Iris pigment epithelial cell (primary cell): ENCODE results near the gene LAMP1.
"Not testable (repeated sequence)": the region's sequence is repeated elsewhere in the genome, so short reads cannot be mapped to it uniquely, and the experiment has no call there.

Source experiments
- DNase-seq: peaks from one replicate; pipeline ENCODE4 v3.0.0-alpha.2; 2011; ENCODE audit warnings: low read depth

The LAMP1 gene

DNA sequence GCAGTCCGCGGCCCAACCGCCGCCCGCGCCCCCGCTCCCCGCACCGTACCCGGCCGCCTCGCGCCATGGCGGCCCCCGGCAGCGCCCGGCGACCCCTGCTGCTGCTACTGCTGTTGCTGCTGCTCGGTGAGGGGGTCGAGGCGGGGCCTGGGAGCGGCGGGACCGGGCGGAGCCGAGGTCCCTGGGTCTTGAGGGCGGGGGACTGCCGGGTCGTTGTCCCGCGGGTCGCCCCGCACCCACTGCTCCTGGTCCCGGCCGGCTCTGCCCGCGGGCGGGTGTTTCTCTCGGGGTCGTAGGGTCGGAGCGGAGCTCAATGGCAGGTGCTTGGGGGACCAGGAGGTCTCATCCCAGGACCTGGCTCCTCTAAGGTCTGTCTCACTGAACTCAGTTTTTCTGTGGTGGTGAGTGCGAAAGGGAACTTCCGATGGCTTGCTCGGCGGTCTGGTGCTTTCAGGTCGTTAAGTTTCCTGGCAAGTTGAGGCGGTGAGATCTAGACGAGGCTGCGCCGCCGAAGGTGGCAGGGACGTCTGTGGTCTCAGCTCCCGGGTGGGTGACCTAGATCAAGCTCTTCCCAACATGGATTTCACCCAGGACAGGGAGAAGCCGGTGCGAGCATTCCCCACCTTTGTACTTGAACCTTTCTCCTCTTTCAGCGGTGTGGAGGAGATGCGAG is 467 bp downstream of the LAMP1 start:
- peak; percentile 49 for DNase-seq

DNA sequence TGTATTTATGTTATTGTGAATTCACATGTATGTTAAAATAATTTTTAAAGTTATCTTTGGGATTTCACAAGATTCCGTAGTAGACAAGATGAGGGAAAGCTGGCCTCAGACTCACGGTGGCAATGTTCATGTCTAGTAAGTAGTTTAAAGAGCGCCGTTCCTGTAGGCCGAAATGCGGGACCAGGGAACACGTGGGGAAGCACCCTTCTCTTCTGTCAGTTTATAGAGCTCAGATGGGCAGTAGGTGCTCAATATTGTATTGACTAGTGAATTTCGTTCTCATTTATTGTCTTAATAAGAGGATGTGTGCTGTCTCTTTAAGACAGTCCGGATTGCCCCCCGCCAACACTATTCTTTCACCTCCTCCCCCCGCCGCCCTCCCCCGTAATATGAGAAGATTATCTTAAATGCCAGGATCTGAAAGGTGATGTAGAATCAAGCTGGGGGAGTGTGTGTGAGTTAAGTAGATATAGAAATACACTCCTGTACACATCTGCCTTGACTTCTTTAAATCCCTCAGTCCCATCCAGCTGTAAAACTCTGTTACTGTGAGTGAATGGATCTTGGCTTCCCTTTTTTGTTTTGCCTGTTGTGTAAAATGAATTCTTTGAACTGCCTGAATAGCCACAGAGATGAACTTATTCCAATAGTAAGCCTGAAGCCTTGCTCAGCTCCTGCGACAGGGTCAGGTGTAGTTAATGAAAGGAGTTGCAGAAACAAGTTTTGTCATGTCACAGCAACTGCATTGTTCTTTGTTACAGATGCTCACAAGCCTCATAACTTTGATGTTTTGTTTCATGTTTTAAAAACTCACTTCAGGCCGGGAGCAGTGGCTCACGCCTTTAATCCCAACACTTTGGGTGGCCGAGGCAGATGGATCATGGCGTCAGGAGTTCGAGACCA is 1.3 kb downstream of the LAMP1 start:
- DNase-seq, result peak; percentile 23

DNA sequence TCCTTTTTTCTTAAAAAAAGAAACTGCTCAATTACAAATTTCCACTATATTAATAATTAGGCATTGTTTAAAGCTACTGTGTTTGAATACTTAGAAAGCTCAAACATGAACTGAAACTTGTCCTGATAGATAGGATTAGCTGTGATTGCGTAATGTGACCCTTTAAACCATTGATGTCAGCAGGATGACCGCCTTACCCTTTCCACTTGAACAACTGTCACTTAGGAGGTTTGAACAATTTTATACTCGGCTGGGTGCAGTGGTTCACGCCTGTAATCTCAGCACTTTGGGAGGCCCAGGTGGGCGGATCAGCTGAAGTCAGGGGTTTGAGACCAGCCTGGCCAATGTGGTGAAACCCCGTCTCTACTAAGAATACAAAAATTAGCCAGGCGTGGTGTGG is 2.9 kb downstream of the LAMP1 start:
- DNase-seq, result peak; percentile 21

DNA sequence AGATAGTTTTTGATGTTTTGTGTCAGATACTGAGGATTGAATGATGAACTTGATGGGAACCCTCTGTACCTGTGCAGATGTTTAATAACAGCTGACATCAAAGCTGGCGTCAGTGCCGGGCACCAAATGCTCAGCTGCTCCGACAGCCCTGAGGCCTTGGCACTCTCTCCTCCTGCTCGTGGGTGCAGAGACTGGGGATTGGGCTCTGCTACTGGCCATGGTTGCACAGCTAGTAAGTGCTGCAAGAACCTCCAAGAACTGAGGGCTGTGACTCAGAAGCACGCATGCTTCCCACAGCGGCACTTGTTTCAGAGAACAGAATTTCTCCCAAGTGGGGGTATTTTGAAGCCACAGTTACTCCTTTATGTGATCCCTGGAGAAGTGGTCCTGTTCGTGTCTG is 5.9 kb downstream of the LAMP1 start:
- DNase-seq, result no peak

DNA sequence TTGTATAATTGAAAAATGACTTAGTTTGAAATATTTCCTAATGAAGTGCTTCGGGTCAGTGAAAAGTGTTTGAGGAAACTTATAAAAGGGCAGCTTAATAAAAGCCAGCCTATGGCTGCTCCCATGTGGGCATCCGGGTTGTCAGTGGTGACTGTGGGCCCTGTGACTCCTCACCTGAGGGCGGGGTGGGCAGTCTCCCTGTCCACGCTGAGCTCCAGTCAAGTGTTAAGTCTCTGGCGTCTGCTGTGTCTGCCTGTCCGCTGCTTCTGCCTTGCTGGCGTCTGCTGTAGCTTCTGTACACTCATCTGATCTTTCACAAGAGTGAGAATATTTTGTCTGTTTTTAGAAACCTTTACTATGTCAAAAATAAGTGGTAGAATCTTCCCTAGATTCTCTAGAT is 7.1 kb downstream of the LAMP1 start:
- DNase-seq, result no peak

DNA sequence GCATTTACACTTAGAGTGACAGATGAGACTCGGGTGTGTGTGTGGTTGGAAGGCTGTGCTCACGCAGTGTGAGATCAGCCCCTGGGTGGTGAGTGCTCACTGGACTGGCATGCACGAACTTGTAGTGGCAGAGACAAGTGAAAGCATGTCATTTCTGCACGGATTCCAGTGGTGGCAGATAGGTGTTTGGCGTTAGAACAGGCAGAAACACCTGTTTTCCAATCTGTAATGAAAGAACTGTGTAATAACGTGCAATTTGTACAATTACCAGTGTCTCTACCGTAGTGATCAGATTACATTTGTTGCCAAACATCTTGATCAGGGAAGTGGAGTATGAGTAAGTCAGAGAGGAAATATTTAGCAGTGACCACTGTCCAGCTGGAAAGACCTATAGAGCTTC is 8.2 kb downstream of the LAMP1 start:
- peak; percentile 69 for DNase-seq

DNA sequence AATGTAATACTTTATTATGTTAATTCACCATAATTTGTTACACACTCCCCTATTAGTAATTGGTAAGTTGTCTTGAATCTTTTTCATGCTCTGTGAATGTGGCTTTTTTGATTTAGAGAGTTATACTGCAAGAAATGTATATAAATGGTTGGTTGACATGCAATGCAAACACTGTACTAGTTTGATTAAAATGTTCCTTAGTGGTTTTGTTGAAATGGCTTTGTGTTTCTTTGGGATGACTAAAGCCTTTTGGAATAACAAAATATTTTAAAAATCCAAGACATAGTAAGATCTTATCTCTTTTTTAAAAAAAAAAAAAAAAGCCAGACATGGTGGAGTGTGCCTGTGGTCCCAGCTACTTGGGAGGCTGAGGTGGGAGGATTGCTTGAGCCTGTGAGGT is 10.5 kb downstream of the LAMP1 start:
- no peak for DNase-seq

DNA sequence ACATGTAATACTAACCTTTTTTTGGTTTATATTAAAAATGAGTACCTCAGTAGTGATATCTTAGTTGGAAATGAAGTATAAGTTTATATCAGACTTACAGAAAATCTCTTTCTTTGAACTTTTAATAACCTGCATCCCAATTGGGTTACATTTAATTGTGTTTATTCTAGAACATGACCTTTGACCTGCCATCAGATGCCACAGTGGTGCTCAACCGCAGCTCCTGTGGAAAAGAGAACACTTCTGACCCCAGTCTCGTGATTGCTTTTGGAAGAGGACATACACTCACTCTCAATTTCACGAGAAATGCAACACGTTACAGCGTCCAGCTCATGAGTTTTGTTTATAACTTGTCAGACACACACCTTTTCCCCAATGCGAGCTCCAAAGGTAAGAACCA is 12.4 kb downstream of the LAMP1 start:
- no peak for DNase-seq

DNA sequence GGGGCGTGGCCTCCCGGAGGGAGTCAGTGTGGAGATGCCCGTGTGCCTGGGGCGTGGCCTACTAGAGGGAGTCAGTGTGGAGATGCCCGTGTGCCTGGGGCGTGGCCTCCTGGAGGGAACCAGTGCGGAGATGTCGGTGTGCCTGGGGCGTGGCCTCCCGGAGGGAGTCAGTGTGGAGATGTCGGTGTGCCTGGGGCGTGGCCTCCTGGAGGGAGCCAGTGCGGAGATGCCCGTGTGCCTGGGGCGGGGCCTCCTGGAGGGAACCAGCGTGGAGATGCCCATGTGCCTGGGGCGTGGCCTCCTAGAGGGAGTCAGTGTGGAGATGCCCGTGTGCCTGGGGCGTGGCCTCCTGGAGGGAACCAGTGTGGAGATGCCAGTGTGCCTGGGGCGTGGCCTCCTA is 17.1 kb downstream of the LAMP1 start:
- not testable (repeated sequence) for DNase-seq

DNA sequence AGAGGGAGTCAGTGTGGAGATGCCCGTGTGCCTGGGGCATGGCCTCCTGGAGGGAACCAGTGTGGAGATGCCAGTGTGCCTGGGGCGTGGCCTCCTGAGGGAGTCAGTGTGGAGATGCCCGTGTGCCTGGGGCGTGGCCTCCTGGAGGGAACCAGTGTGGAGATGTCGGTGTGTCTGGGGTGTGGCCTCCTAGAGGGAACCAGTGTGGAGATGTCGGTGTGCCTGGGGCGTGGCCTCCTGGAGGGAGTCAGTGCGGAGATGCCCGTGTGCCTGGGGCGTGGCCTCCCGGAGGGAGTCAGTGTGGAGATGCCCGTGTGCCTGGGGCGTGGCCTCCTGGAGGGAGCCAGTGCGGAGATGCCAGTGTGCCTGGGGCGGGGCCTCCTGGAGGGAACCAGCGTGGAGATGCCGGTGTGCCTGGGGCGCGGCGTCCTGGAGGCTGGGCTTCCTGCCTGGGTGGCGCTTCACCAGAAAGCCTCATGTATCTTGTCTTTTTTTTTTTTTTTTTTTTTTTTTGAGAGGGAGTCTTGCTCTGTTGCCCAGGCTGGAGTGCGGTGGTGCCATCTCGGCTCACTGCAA is 17.9 kb downstream of the LAMP1 start:
- not testable (repeated sequence) for DNase-seq

DNA sequence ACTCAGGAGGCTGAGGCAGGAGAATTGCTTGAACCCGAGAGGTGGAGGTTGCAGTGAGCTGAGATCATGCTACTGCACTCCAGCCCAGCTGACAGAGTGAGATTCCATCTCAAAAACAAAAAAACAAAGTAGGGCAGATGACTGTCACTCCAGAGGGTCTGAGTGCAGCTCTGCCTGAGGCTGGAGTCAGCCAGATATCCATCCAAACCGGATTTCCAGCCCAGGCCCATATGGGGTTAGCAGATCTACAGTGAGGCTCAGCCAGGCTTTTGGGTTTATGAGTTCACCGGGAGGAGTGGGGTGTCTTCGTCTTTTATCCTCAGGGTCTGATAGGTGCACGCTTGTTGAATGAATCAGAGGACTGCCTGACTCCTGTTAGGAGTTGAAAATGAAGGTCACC is 19.0 kb downstream of the LAMP1 start:
- DNase-seq, result no peak

DNA sequence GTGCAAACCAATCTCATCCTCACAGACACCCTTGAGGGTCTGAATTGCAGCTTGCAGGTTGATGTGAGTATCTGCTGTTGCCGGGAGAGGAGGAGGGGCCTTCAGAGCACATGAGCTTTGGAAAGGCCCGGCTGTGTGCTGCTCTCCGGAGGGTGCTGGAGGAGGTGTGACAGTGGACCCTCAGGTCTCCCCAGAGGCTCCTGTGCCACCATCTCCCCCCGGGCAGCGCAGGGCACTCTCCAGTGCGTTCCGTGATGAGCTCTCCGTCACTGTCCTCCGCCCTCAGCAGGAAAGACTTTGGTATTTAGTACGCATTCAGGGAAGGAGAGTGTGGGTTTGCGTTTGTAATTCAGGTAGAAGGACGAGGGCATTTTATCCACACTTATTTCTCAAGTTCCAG is 20.0 kb downstream of the LAMP1 start:
- no peak for DNase-seq

DNA sequence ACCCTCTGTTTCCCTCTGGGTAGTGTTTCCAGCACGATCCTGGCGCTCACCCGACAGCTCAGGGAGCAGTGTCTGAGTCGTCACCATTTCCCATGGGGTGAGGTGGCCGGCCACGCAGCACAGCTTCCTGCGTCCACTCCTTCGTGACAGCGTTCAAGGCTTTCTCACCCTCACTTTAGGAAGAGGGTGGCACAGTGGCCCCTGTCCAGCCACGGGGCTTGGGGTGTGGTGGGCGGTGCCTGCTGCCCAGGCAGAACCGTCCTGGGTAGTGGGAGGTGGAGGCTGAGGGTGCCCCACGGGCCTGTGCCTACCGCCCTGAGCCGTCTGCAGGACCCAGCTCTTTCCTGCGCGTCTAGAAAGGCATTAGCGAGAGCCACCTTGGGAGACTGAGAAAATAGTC is 21.9 kb downstream of the LAMP1 start:
- DNase-seq, result no peak

DNA sequence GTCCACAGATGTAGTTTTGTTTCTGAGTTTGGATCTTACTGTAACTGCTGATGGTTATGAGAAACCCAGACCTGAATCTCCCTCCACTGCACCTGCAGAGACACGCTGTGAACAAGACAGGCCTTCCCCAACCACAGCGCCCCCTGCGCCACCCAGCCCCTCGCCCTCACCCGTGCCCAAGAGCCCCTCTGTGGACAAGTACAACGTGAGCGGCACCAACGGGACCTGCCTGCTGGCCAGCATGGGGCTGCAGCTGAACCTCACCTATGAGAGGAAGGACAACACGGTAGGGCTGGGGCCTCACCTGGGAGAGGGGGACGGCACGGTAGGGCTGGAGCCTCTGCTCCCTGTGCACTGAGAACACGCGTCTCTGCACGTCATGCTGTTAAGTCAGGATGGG is 22.3 kb downstream of the LAMP1 start:
- DNase-seq, result no peak

DNA sequence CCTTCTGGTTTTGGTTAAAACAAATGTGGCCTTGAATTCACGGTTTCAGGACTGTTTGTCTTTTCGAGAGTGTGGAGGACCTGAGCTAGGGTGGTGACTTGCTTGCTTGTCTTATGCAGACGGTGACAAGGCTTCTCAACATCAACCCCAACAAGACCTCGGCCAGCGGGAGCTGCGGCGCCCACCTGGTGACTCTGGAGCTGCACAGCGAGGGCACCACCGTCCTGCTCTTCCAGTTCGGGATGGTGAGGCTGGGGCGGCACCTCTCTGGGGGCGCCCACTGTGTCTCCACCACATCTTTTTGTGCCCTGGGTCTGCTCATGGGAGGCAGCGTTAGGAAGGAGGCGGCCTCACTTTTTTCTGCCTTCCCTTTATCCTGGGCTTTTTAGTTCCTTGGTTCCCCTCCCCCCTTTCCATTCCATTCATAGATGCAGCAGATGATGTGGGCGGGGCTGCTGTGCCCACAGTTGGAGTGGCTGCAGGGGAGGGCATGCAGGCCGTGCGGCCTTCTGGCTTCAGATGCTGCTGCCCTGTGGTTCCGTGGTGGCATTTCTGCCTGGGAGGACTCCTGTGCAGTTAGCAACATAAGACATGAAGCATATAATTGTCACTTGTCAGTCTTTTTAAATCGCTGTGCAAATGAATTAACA is 23.3 kb downstream of the LAMP1 start:
- DNase-seq, result no peak

DNA sequence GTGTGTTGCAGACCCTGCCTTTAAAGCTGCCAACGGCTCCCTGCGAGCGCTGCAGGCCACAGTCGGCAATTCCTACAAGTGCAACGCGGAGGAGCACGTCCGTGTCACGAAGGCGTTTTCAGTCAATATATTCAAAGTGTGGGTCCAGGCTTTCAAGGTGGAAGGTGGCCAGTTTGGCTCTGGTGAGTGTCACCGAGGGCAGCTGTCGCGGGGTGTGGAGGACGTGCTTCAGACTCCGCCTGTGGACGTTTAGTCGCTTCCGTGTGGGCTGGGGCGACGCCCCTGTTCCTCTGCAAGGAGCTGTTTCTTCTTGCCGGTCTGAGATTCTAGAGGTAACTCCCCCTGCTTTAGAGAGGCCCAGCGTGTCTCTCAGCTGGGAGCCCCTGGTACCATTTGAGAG is 24.5 kb downstream of the LAMP1 start:
- DNase-seq, result no peak

DNA sequence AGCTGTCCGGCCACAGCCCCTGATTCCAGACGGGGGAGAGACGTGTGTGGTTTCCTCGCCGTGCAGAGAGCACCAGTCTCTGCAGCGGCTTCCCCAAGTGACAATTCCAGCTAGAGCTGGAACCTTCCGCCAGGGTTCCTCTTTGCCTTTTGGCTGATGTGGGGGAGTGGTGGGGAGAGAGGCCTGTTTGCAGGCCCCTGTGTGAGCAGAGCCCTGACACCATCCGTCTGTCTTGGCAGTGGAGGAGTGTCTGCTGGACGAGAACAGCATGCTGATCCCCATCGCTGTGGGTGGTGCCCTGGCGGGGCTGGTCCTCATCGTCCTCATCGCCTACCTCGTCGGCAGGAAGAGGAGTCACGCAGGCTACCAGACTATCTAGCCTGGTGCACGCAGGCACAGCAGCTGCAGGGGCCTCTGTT is 25.0 kb downstream of the LAMP1 start:
- no peak for DNase-seq

DNA sequence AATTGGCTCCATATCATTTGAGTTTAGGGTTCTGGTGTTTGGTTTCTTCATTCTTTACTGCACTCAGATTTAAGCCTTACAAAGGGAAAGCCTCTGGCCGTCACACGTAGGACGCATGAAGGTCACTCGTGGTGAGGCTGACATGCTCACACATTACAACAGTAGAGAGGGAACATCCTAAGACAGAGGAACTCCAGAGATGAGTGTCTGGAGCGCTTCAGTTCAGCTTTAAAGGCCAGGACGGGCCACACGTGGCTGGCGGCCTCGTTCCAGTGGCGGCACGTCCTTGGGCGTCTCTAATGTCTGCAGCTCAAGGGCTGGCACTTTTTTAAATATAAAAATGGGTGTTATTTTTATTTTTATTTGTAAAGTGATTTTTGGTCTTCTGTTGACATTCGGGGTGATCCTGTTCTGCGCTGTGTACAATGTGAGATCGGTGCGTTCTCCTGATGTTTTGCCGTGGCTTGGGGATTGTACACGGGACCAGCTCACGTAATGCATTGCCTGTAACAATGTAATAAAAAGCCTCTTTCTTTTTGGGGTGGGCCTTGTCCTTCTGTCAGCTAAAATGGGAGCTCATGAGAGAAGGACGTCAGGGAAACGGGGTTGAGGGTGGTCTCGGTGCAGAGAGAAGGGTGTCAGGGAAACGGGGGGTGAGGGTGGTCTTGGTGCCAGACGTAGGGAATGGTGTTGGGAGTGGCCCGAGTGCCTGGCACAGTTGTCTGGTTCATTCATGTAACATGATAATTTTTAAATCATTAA is 26.0 kb downstream of the LAMP1 start:
- no peak for DNase-seq

DNA sequence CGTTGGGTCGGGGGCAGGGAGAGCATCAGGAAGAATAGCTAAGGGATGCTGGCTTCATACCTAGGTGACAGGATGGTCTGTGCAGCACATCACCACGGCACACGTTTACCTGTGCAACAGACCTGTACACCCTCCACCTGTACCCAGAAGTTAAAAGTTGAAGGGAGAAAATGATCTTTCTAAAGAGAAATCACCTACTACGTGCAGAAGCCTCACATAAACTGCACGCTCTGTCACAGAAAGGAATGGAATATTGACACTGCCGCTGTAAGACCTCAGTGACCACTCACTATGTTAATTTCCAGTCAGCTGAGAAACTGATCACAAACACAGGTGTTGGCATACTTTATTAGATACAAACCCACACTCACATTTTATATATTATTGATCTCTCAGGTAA is 26.8 kb downstream of the LAMP1 start:
- no peak for DNase-seq

DNA sequence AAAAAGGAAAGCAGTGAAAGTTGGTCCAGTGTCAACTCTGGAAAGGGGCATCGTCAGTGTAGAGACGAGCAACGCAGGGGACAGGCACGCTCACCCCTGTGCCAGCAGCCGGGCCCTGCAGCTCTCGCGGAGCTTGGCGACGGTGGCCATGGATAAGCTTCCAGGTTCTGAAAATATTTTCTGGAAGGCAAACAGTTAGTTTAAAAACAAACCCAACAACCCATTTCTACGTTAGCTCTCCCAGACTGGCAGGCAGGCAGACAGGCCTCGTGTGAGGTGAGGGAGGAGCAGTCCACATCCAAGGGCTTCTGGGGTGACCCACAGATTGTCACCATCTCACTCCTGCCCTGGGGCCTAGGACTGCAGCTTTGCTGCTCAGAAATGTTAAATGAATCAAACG is 27.4 kb downstream of the LAMP1 start:
- DNase-seq, result no peak

DNA sequence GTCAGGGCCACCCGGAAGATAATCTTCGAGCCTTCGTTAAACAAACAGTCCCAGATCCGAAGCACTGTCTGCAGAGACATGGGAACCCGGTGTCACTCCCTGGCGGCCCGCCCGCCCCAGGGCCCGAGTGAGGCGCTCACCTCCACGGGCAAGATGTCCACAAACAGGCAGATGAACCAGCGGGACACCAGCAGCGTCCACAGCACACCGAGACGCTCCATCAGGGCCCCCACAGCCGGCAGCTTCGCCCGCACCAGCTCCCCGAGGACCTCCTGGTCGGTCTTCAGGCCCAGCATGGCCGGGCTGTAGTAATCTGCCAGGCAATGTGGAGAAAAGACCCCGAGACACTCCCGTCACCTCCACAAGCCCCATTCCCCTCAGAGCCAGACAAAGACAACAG is 28.7 kb downstream of the LAMP1 start:
- DNase-seq, result no peak

DNA sequence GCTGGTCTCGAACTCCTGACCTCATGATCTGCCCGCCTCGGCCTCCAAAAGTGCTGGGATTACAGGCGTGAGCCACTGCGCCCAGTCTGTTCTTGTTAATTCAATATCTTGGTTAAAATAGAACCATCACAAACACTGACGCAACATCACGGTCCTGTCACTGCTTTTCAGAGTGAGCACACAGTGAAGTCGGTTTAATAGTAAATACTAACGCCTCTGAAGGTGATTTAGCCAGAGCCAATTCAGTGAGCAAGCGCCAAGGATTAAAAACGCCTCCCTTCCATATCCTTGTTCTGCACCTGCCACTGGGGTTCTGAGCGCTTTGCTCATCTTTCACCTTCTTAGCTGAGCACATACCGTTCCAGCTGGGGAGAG is 30.3 kb downstream of the LAMP1 start:
- DNase-seq, result no peak
